CD4-positive, alpha-beta T cell treated with Interleukin-6 for 4 hours (primary cell): Measurements from ENCODE around the gene ADTRP.
"Not testable (repeated sequence)": the region's sequence is repeated elsewhere in the genome, so short reads cannot be mapped to it uniquely, and the experiment has no call there.

Experiments
- DNase-seq: peaks from one replicate; pipeline ENCODE4 v3.0.0-alpha.2; 2020; ENCODE audit warnings: mixed read lengths

ADTRP gene

DNA sequence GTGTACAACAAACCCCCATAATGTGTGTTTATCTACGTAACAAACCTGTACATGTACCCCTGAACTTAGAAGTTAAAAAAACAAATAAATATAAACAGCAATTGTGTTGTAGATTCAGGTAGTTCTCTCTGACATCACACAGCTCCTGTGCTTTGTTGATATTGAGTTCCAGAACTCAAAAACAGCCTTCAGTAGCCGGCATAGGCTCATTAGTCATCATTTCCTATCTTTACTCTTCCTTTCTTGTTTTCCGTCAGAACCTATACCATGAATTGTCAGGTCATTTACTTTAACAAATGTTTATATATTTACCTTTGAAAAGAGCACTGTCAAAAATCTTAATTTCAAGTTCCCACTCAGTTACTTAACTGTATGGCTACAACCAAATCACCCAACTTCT lies 88.8 kb downstream of the ADTRP start:
- no peak for DNase-seq

DNA sequence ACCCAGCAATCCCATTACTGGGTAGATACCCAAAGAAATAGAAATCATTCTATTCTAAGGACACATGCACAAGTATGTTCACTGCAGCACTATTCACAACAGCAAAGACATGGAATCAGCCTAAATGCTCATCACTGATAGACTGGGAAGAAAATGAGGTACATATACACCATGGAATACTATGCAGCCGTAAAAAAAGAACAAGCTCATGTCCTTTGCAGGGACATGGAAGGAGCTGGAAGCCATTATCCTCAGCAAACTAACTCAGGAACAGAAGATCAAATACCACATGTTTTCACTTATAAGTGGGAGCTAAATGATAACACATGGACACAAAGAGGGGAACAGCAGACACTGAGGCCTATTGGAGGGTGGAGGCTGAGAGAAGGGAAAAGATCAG lies 89.2 kb downstream of the ADTRP start:
- not testable (repeated sequence) for DNase-seq

DNA sequence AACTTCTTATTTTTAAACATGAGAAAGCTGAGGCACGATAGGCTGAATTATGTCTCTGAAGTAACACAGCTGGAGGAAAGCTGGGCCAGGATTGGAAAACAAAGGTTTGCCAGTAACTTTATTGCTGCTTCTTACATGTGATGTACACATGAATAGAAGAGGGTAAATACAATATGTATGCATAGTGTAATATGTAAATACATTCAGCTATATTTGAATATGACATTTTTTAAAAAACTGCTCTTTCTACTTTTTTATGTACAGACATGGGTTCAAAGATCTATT lies 90.2 kb downstream of the ADTRP start:
- DNase-seq = no peak

DNA sequence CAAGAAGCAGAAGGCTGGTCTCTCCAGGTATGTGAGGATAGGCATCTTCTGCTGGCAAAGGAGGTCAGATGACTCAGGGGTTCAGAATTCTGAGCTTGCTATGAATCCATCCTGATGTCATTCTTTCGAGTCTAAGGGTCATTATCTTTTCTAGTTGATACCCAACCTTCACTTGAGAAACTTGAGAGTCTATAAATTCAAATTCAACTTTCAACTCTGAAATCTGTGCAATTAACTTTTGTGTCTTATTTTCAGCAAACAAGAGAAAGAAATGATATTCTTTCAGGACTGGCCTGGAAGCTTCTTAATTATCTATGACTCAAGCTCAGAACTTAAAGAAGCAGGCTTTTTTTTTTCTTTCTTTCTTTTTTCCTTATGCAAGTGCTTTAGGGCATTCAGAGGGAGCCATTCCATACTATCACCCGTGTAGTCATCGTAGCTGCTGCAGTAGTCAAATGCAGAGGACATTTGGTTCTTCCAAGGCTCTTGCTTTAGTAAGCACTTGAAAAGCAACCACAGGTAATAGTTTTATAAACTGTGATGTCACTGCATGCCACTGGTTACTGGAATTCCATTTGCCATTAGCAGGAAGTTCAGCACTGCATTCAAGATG lies 93.0 kb downstream of the ADTRP start:
- DNase-seq = no peak

DNA sequence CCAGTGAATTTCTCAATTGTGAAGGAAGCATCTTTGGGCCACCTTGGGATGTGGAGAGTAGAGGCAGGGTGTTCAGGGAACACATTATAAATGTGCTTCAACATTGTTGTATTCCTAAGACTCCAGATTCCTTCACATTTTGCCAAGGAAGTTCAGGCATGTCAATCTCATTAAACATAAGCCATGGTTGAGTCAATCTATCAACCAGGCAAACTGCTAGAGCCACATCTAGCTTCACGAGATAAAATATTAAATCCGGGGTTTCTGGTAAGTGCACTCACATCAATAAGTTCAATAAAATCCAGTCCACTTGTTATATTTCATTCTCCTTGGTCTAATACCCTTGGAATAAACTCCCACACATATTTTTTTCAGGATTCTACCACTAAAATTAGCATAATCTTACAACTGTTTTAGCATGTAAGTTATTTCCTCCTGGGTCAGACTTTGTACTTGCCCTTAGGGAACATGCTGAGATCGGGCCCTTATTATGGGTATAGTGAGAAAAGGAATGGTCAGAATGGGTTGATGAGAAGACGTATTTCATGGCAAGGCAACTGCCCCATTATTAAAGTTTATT lies 93.6 kb downstream of the ADTRP start:
- DNase-seq = no peak

DNA sequence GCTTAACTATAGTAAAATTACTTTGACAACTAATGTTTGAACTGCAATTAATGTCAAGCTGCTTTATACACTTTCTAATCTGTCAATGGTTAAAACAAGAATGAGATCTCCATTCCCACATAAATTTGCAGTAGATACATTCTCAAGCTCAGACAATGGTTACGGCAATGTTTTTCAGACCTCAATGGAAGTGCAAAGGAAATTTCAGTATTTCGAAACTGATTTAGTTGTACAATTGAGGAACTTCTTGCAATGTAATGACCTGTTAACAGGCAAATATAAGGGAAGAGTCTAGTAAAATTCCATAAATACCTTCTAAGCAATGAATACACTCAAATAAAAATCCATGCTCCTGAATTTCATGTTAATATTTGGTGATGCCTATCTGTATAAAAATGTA lies 94.7 kb downstream of the ADTRP start:
- no peak for DNase-seq

DNA sequence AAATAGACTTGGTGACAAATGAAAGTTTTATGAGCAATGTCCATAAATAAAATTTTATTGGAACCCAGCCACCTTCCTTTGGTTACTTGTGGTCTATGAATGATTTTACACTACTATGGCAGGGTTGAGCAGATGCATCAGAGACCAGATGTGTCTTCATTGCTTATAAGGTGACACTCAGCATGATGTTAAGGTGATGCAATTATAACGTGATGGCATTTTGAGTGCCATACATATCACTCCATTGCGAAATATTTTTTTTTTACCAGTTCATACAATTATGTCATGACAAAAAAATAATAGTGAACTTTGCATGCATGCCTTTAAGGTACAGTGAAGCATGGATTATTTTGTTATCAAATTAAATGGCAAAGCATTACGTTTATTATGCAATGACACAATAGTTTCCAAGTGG lies 96.0 kb downstream of the ADTRP start:
- DNase-seq = no peak

DNA sequence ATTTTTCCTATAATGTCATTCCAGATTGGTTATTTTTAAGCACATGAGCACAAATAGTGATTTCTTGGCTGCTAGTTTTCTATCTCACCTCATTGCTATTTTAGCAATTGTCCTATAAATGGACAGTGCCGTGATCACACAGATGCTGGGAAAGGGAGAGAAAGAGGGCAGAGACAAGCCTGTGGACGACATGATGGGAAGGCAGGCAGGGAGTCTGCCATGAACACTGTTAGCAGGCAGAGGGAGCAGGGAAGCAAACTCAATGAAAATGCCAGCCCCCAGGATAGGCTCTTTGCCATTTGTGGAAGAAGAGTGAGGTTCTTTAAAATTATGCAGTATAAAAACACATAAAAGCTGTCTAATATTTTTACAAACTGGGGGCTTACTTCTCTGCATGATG lies 96.8 kb downstream of the ADTRP start:
- no peak for DNase-seq

DNA sequence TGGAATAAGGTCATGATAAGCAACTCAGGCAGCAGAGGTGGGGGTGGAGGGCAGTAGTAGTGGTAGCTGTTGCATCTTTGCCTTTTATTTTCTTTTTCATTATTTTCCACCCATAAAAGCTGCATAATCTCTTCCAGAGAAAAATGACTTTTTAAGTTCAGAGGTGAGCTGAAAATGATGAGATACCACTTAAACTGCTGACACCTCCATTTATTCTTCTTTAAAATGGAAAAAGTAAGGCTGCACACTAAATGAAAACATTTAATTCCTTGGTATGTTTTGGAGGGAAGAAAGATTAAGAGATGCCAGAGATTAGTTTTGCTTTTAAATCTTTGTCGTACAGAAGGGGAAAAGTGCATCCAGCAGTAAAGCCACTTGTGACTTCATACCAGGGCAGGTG lies 97.2 kb downstream of the ADTRP start:
- no peak for DNase-seq

DNA sequence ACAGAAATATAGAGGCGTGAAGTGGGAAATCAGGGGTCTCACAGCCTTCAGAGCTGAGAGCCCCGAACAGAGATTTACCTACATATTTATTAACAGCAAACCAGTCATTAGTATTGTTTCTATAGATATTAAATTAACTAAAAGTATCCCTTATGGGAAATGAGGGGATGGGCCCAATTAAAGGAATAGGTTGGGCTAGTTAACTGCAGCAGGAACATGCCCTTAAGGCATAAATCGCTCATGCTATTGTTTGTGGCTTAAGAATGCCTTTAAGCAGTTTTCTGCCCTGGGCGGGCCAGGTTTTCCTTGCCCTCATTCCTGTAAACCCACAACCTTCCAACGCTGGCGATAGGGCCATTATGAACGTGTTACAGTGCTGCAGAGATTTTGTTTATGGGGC lies 98.1 kb downstream of the ADTRP start:
- DNase-seq = not testable (repeated sequence)

DNA sequence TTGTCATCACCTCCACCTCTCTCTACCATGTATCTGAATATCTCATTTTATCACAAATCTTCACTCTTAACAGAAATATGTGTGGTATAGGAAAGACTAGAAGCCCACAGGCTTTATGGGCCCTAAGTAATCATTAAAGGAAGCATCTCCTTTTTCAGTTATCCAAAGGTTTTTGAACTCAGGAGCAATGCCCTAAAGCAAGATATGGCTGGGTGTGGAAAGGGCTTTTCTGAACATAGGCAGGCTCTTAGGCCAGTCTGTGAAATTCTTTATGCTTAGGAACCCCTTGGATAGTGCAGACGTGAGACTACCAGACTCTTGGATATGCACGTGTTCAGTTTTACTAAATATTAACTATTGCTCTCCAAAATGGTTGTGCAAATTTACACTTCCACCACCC lies 99.5 kb downstream of the ADTRP start:
- DNase-seq = no peak

DNA sequence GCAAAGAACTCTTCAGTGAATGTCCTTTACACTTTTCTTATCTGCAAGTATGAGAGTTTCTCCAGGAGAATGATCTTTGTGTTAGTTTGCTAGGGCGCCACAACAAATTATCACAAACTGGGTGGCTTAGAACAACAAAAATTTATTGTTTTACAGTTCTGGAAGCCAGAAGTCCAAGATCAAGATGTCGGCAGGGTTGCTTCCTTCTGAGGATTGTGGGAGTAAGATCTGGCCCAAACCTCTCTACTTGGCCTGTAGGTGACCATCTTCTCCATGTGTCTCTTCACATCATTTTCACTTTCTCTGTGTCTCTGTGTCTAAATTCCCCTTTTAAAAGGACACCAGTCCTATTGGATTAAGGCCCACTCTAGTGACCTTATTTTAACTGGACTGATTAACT lies 103.0 kb downstream of the ADTRP start:
- DNase-seq = peak; percentile 7

DNA sequence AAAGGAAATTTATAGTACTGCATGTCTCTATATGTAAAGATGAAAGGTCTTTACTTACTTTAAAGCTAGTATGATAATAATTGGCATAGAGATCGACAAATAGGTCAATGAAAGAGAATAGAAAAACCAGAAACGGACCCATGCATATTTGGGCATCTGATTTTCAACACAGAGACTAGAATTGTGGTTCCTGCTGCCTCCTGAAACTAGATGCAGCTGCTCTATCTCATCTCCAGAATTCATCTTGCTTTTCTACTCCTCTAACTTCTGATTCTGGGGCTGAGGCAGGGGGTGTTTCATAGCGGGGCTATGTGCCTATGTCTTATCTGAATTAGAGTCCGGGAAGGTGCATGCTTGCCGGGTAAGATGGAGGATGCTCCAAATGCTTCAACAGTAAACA lies 105.9 kb downstream of the ADTRP start:
- DNase-seq = no peak

DNA sequence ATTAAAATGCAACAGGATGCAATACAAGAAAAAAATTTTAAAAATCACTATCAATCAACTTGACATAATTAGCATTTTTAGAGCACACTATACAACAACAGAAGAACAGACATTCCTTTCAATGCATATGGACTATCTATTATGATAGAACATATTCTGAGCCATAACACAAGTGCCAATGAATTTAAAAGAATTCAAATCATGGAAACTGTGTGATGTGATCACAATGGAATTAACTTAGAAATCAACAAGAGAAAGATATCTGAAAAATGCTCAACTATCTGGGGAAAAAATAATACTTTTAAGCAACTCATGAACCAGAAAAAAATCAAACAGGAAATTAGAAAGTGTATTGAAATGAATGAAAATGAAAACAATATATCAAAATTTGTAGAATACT lies 106.3 kb downstream of the ADTRP start:
- no peak for DNase-seq

DNA sequence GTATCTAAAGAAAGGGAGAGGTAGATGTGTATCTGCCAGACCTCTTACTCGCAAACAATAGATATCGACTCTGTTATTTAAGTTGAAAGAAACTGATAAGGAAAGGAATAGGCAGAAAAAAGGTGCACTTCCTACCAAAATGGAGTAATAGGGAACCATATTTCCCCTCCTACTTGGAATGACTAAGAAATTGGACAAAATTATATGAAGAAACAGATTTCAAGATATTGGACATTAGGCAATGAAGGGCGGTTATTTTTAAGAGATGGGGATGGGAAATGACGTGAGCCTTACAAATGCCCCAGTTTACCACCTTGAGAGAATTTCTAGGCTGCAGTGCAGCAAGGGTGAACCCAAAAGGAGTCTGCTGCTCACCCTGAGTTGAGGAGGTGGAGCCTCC lies 108.9 kb downstream of the ADTRP start:
- DNase-seq = no peak

DNA sequence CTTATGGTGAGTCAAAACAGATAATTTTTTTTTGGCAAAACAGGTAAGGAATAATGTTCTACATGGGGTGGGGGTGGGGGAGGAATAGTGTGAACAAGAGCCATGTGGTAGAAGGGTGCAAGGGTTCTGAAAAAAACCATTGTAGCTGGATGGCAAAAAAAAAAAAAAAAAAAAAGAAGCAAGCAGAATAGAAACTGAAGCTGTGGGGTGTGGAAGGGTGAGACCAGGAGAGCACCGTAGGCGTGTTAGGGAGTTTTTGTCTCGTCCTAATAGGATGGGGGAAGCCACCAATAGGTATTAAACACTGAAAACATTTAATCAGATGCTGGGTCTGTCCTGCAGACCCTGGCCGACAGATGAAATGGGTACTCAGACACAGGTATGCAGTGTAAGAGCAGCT lies 110.1 kb downstream of the ADTRP start:
- DNase-seq = no peak

DNA sequence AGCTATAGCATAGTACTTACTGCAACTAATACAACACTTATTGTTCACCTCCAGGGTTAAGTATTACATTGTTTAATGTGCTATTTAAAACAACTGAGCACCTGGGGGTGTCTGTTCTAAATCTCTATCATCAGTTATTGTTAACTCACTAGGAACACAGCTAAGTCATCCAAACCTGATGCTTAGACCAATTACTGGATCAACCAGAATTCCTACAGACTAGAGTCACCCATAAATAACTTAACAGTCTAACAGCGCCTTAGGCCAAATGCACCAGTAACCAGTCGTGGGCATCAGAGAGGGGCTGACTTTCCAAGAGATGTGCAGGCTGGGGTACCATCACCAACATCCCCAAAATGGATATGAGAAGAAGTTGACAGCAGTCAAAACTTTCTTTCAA lies 110.7 kb downstream of the ADTRP start:
- DNase-seq = no peak

DNA sequence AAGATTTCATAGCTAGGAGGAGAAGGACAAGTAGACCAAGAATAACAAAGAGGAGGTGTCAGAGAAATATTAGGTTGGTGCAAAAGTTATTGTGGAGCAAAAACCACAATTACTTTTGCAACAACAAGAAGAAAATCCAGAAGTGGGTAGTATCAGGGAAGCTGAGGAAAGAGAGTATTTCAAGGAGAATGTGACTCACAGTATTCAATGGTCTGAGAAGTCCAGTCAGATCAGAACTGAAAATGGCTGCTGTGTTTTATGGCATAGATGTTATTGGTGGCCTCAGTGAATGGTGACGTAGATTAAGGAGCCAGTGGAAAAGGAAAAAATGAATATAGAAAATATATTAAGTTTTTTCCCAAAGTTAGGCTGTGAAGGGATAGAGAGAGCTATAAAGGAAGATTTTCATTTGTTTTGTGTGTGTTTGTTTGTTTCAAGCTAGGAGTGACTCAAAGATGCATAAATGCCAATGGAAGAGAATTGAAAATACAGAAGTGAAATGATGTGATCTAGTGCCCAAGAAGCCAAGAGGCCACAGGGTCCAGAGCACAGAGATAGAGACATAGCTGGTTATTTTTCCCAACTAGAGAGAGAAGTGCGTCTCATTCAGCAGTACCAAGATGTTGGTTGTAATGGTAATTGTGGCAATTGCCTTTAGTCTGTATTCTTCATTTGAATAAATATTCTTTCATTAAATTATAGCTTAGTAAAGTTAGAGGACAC lies 112.8 kb downstream of the ADTRP start:
- no peak for DNase-seq
